ENCODE measurements around the gene ZNF275. TPM values are rescaled to one million over a fixed set of nuclear protein-coding genes. Genes with fewer than 3 reads are reported as not detected.
A peak's percentile ranks its signal among the peaks of the same experiment; 100 is the strongest.

The ZNF275 gene
- total RNA-seq, 1 donor from 2014 or later: 6.1 TPM

GRCh38 chrX:153348421-153348820 lies 14.5 kb downstream of the ZNF275 start:
- intact Hi-C loops (cut with micrococcal nuclease): no loop called here
- ATAC-seq: no peak
- DNase-seq: no peak

GRCh38 chrX:153349952-153350351 lies 16.0 kb downstream of the ZNF275 start:
- DNase-seq (no peak), ATAC-seq (no peak)
- intact Hi-C loops (cut with micrococcal nuclease): no loop called here

- intact Hi-C loops (cut with micrococcal nuclease): no loop called here
- no peak for DNase-seq
- ATAC-seq: no peak
Observed at GRCh38 chrX:153351981-153352380, 18.0 kb downstream of the ZNF275 start.

GRCh38 chrX:153352858-153353257 lies 18.9 kb downstream of the ZNF275 start:
- intact Hi-C loops (cut with micrococcal nuclease): no loop called here
- ATAC-seq (no peak), DNase-seq (no peak)

- DNase-seq: no peak
- intact Hi-C loops (cut with micrococcal nuclease): no loop called here
- ATAC-seq: no peak
Observed at GRCh38 chrX:153353416-153353815, 19.5 kb downstream of the ZNF275 start.

GRCh38 chrX:153357877-153358276 lies 23.9 kb downstream of the ZNF275 start:
- DNase-seq (no peak), ATAC-seq (no peak)
- intact Hi-C loops (cut with micrococcal nuclease): no loop called here

GRCh38 chrX:153361781-153362397 lies 27.9 kb downstream of the ZNF275 start:
- intact Hi-C loops (cut with micrococcal nuclease): no loop called here
- no peak for ATAC-seq

GRCh38 chrX:153365670-153366069 lies 31.7 kb downstream of the ZNF275 start:
- DNase-seq (no peak), ATAC-seq (no peak)
- intact Hi-C loops (cut with micrococcal nuclease): no loop called here

More at GRCh38 chrX:153361781-153362397, 27.9 kb downstream of the ZNF275 start:
- no peak for DNase-seq

- intact Hi-C loops (cut with micrococcal nuclease): no loop called here
- no peak for DNase-seq
- no peak for ATAC-seq
Observed at GRCh38 chrX:153366119-153366518, 32.2 kb downstream of the ZNF275 start.

GRCh38 chrX:153366878-153367538 lies 33.1 kb downstream of the ZNF275 start:
- intact Hi-C loops (cut with micrococcal nuclease): no loop called here

GRCh38 chrX:153370293-153371055 lies 36.5 kb downstream of the ZNF275 start:
- ATAC-seq: no peak
- intact Hi-C loops (cut with micrococcal nuclease): no loop called here
- no peak for DNase-seq

More at GRCh38 chrX:153366878-153367538, 33.1 kb downstream of the ZNF275 start:
- no peak for ATAC-seq
- no peak for DNase-seq

GRCh38 chrX:153371256-153371655 lies 37.3 kb downstream of the ZNF275 start:
- DNase-seq: no peak
- intact Hi-C loops (cut with micrococcal nuclease): no loop called here
- ATAC-seq: no peak

- DNase-seq: no peak
- intact Hi-C loops (cut with micrococcal nuclease): no loop called here
- ATAC-seq: no peak
Observed at GRCh38 chrX:153372949-153373348, 39.0 kb downstream of the ZNF275 start.

- ATAC-seq: no peak
- intact Hi-C loops (cut with micrococcal nuclease): no loop called here
- no peak for DNase-seq
Observed at GRCh38 chrX:153374426-153374825, 40.5 kb downstream of the ZNF275 start.

- ATAC-seq (no peak), DNase-seq (no peak)
- intact Hi-C loops (cut with micrococcal nuclease): no loop called here
Observed at GRCh38 chrX:153375571-153375970, 41.6 kb downstream of the ZNF275 start.

- no peak for ATAC-seq
- DNase-seq: no peak
- intact Hi-C loops (cut with micrococcal nuclease): no loop called here
Observed at GRCh38 chrX:153377727-153378126, 43.8 kb downstream of the ZNF275 start.

- ATAC-seq (no peak), DNase-seq (no peak)
- intact Hi-C loops (cut with micrococcal nuclease): no loop called here
Observed at GRCh38 chrX:153378607-153379006, 44.7 kb downstream of the ZNF275 start.

GRCh38 chrX:153379508-153379907 lies 45.6 kb downstream of the ZNF275 start:
- ATAC-seq (no peak), DNase-seq (no peak)
- intact Hi-C loops (cut with micrococcal nuclease): no loop called here

- ATAC-seq (peak; percentile 87), DNase-seq (peak; percentile 35)
- intact Hi-C loops (cut with micrococcal nuclease): no loop called here
Observed at GRCh38 chrX:153379971-153380581, 46.1 kb downstream of the ZNF275 start.

- ATAC-seq (peak; percentile 74), DNase-seq (peak; percentile 40)
- intact Hi-C loops (cut with micrococcal nuclease): no loop called here
Observed at GRCh38 chrX:153380691-153381090, 46.7 kb downstream of the ZNF275 start.

Data from left ventricle myocardium superior (tissue), 1 donor.